ENCODE data around the gene PACS2.

PACS2 gene

GRCh38 chr14:105375635-105376057 lies 61.1 kb downstream of the PACS2 start:
- DNase-seq, result no peak

GRCh38 chr14:105376521-105377440 lies 62.2 kb downstream of the PACS2 start:
- DNase-seq, result no peak

- DNase-seq, result no peak
Measured at GRCh38 chr14:105377555-105378182, 63.1 kb downstream of the PACS2 start.

GRCh38 chr14:105378199-105378598 lies 63.7 kb downstream of the PACS2 start:
- no peak for DNase-seq

GRCh38 chr14:105378873-105379685 lies 64.5 kb downstream of the PACS2 start:
- DNase-seq, result no peak

- DNase-seq, result no peak
Measured at GRCh38 chr14:105379946-105380345, 65.4 kb downstream of the PACS2 start.

GRCh38 chr14:105380756-105381155 lies 66.2 kb downstream of the PACS2 start:
- no peak for DNase-seq

GRCh38 chr14:105381446-105382342 lies 67.1 kb downstream of the PACS2 start:
- DNase-seq, result no peak

- no peak for DNase-seq
Measured at GRCh38 chr14:105382343-105383082, 68.0 kb downstream of the PACS2 start.

- DNase-seq, result no peak
Measured at GRCh38 chr14:105383083-105383730, 68.7 kb downstream of the PACS2 start.

- DNase-seq, result no peak
Measured at GRCh38 chr14:105384041-105384557, 69.6 kb downstream of the PACS2 start.

GRCh38 chr14:105384605-105385321 lies 70.2 kb downstream of the PACS2 start:
- DNase-seq, result no peak

GRCh38 chr14:105385322-105385637 lies 70.7 kb downstream of the PACS2 start:
- no peak for DNase-seq

- no peak for DNase-seq
Measured at GRCh38 chr14:105385698-105386365, 71.3 kb downstream of the PACS2 start.

- no peak for DNase-seq
Measured at GRCh38 chr14:105386581-105387529, 72.3 kb downstream of the PACS2 start.

GRCh38 chr14:105387530-105387922 lies 73.0 kb downstream of the PACS2 start:
- no peak for DNase-seq

- DNase-seq, result no peak
Measured at GRCh38 chr14:105388110-105388951, 73.8 kb downstream of the PACS2 start.
